22Rv1 (cell line): ENCODE data around the gene TIMM17A.

Source experiments
- CTCF ChIP-seq: fragments of 450-650 bp; IDR thresholded peaks from 2 replicates; pipeline ENCODE4 v1.5.1; 2017; ENCODE audit warnings: mild to moderate bottlenecking
- ZFX ChIP-seq: fragments of 450-650 bp; IDR thresholded peaks from 2 replicates; pipeline ENCODE4 v1.6.1; 2017; ENCODE audit warnings: antibody characterized with exemption, borderline replicate concordance

GRCh38 chr1:202016811-202017748 is 61.8 kb downstream of the TIMM17A start:
- no peak for TF ChIP-seq CTCF
- TF ChIP-seq ZFX, result no peak
